IPS-NIHi7 (cell line): ENCODE measurements around the gene LSM4.
A peak's percentile ranks its signal among the peaks of the same experiment; 100 is the strongest.
"Not testable (repeated sequence)": the region's sequence is repeated elsewhere in the genome, so short reads cannot be mapped to it uniquely, and the experiment has no call there.

ENCODE experiments used
- DNase-seq: peaks from one replicate; pipeline ENCODE4 v3.0.0; 2012; ENCODE audit warnings: mixed read lengths; ENCODE audit errors: extremely low spot score

LSM4 gene

GRCh38 chr19:18340990-18341868 is 18.4 kb upstream of the LSM4 start:
- DNase-seq = peak; percentile 63

GRCh38 chr19:18340190-18340989 is 17.5 kb upstream of the LSM4 start, which contains the start of gene PGPEP1:
Gene PGPEP1, plus strand, starts transcription at chr19:18340598. Its CDS starts 84 bp downstream, at chr19:18340682.
- peak; percentile 92 for DNase-seq

GRCh38 chr19:18339723-18340122 is 16.8 kb upstream of the LSM4 start:
- peak; percentile 60 for DNase-seq

- DNase-seq = no peak
These were observed 15.7 kb upstream of the LSM4 start for GRCh38 chr19:18338541-18338940.

GRCh38 chr19:18336121-18336520 is 13.2 kb upstream of the LSM4 start:
- DNase-seq = no peak

DNA sequence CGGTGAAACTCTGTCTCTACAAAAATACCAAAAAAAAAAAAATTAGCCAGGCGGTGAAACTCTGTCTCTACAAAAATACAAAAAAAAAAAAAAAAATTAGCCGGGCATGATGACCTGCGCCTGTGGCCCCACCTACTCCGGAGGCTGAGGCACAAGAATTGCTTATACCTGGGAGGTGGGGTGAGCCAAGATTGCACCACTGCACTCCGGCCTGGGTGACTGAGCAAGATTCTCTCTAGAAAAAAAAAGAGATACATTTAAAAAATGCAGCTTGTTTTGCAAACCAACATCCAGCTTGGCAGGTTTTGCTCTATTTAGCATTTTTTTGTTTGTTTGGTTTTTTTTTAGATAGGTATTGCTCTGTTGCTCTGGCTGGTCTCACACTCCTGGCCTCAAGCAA is 10.8 kb upstream of the LSM4 start:
- DNase-seq = no peak

GRCh38 chr19:18332917-18333530 is 10.1 kb upstream of the LSM4 start:
- no peak for DNase-seq

- no peak for DNase-seq
These were observed 8.0 kb upstream of the LSM4 start for GRCh38 chr19:18330868-18331267.

GRCh38 chr19:18329035-18329376 is 6.1 kb upstream of the LSM4 start:
- no peak for DNase-seq

GRCh38 chr19:18328340-18329034 is 5.6 kb upstream of the LSM4 start:
- DNase-seq = peak; percentile 99

- no peak for DNase-seq
These were observed 3.9 kb upstream of the LSM4 start for GRCh38 chr19:18326772-18327171.

DNA sequence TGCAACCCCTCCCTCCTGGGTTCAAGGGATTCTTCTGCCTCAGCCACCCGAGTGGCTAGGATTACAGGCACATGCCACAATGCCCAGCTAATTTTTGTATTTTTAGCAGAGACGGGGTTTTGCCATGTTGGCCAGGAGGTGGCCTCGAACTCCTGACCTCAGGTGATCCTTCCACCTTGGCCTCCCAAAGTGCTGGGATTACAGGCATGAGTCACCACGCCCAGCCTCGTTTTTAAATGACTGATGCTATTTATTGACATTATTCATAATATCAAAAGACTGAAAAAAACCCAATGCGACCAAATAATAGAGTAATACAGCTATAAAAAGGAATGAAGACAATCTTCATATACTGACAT is 1.5 kb upstream of the LSM4 start:
- not testable (repeated sequence) for DNase-seq

DNA sequence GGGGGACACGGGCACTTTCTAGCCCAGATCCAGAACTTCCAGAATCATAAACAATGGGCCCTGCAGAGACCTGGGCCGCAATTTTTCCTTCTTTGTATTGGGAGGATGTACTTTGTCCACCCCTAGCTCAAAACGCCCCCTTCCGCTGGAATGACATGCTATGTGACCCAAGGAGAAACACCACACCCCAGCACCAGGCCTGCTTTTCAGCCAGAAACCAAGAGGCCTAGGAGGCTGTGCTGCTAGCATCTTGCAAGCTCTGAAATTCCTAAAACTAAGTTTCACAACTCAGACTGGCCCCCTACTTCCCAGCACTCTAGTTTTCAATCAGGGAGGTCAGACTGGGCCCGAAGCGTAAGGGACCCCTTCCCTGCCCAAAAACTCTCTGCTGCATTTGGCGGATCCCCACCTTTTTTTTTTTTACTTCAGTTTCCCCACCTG is 538 bp downstream of the LSM4 start:
- DNase-seq = peak; percentile 65

GRCh38 chr19:18321734-18322102 is 1.2 kb downstream of the LSM4 start:
- no peak for DNase-seq

DNA sequence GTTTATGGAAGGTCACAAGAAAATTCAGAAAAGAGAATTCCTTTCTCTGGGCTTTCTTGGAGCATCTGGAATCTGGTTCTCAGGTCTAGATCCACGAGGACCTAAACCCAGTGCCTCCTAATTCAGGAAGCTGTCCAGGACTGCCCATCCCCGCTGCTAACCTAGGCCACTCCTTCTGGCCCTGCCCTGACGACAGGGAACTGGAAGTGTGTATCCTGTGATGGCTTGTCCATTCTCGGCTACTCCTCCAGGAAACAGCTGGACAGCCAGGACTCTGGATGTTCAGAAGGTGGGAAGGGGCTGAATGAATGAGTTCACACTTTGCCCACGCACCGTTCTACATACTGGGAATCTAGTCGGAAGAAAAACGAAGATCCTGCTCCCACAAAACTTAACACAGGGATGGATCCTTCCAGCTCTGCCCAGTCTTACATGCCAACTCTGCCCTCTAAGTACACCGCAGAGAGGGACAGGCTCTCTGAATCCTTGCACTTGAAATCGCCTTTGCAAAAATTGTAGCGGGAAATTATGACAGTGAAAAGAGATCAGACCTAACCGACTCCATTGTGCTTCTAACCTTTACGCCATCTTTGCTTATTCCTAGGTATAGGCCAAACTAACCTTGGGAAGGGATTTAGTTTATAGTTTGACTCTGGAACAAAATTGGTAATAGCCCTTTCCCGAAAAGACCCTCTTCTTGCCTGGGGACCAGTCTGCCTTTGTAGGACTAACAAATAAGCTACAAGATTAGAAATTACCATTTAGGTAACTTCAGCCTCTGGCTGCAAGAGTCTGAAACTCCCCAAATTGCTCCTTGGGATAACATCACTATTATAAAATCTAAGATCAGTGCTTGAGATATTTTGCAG is 1.8 kb downstream of the LSM4 start:
- no peak for DNase-seq

GRCh38 chr19:18319591-18320135 is 3.2 kb downstream of the LSM4 start:
- DNase-seq = no peak

DNA sequence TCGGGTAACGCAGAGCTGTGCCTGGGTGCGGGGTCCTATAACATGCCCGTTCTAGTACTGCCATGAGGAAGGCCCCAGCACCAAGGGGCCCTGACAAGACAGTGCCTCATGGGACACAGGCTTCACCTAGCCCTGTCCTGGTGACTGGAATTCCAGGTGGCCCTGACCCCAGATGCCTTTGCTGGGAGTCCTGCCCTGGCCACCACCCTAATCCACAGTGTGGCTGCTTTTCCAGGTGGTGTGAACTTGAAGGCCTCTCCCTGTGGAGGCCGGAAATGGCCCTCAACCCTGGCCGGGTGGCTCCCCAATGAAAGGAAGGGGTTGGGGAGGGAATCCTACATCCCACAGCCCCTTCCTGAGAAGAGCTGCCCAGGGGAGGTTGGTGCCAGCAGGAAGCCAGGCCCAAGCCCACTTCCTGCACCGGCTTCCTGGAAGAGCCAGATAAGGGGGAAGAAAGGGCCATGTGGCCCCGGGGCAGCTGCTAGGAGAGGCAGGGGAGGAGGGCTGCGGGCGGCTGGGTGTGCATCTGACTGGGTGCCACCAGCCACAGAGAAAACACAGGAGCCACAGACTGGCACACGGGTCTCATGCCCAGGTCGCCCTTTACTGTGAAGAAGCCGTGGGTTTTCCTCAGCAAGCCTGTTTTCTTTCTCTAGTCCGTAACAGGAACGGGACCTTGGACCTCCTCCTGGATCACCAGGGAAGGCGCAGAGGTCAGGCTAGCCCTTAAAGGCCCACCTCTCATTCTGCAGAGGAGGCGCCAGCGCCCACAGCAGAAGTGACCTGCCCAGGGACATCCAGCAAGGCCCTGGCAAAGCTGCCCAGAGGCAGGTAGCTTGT is 4.7 kb downstream of the LSM4 start:
- no peak for DNase-seq

GRCh38 chr19:18313398-18313797 is 9.5 kb downstream of the LSM4 start:
- no peak for DNase-seq

GRCh38 chr19:18312092-18312534 is 10.8 kb downstream of the LSM4 start:
- DNase-seq = no peak
